Stimulated activated CD8-positive, alpha-beta memory T cell treated with anti-CD3 and anti-CD28 coated beads, Interleukin-7, amount 100 ng/mL, for 1 hour (primary cell): ENCODE measurements around the gene ZNF214.

ENCODE experiments used
- DNase-seq, 2 donors: peaks; one replicate each; pipeline ENCODE4 v3.0.0-alpha.2; 2020; ENCODE audit warnings: low read depth in 2 of 2

Gene ZNF214

DNA sequence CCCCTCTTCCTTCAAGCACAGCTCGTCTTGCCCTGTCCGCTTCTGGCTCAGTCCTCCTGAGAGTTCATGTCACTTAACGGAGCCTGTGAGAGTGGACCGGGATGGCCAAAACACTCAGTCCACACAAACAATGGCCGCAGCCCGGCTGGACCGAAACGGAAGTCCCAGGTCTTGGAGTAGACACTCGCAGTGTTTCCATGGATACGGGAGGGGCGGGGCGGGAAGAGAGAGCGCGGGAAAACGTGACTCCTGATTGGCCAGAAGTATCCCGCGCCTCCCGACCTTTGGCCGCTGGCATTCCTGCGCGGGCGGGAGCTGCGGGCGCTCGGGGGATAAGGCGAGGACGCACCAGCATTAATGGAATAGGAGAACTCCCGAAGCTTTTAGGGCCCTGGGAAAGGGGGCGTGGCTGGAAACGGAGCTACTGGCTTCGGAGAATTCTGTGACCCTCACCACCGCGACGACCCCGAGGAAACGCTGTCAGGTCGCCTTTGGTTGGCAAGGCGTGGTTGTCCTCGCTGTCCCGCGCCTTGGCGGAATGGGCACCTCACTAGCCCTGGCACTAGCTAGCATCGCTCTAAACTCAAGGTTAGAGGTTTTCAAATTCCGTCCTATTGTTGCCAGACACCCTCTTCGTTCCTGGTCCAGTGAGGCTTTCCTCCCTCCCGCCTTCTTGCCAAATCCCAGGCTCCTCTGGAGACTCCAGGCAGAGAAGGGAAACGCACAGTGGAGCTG is at the start of gene ZNF214, which contains the start of gene NLRP14:
Gene ZNF214 (minus strand): TSS at position 164 of the 735 bp plus-strand sequence. CDS start 17,511 bp downstream, outside the sequence.
Gene NLRP14 (plus strand): TSS at position 297 of the 735 bp plus-strand sequence. CDS start 18,108 bp downstream, outside the sequence.
- no peak for DNase-seq

DNA sequence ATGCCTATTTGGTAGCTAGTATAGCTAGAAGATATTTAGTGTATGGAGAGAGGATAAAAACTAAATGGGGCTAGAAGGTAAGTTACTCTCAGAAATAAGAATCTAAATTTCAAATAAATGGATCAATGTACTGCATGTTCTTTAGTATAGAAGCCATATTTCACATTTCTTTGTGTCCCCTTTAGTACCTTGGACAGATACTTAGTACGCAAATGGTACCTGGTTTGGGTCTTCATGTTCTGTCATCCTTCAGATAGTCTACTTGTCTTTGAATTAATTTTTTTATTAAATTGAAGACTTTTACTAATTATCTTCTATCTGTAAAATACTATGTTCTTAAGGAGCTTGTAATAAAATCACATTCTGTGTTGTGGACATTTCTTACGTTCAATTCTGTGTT is 42.4 kb upstream of the ZNF214 start:
- no peak for DNase-seq

DNA sequence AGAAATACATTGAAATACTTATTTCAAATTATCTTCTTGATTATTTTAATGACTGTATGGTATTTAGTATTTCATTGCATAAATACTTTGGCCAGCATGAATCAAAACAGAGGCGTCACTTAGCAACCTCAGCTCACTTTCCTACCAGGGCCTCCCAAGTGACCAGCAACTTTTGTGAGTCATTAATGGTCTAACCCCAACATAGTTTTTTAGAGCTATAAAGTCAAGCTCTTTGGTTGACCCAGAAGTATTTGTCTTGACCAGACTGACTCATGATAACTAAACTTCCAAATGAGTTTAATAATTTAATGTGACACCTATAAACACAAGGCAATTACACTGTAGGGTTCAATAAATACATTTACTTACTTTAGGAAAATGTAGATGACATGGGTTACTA is 40.7 kb upstream of the ZNF214 start:
- no peak for DNase-seq

DNA sequence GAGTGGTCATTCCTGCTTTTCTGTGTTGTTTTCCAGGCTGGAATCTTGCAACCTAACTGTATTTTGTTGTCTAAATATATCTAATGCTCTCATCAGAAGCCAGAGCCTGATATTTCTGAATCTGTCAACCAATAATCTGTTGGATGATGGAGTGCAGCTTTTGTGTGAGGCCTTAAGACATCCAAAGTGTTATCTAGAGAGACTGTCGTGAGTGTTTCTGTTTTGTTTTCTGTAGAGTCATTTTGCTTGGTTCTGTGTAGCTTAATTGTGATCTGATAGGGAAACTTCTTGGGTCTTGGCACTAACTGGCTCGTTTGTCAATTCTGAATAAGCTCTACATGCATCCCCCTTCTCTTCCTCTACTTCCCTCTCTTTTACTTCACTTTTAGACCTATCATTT is 37.5 kb upstream of the ZNF214 start:
- no peak for DNase-seq

DNA sequence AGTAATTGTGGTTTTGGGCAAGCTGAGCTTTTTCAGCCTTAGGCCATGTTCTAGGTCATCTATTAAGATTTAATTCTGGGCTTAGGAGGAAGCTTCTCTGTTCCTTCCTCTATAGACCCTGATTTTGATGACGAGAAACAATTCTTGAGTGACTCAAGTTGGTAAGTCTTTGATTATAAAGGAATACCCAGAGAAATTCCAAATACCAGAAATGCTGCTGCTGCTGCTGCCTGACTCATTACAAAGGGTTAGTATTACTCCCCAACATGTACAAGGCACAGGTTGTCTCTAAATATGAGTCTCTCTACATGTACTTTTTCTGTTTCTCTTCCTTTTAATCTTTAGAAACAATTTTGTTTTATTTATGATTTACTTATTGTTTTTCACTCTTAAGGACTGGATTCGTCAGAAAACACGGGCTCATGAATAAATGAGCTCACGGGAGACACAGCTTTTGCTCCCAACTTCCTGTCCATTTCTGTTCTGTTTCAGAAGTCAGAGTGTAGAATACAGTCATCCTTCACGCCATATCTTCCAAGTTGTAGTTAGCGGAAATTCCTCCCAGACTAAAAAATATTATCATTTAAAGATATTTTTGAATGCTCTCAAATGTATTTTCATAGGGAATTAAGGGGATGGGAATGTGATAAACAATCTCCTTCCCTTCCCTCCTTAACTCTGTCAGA is 36.8 kb upstream of the ZNF214 start:
- DNase-seq: no peak

DNA sequence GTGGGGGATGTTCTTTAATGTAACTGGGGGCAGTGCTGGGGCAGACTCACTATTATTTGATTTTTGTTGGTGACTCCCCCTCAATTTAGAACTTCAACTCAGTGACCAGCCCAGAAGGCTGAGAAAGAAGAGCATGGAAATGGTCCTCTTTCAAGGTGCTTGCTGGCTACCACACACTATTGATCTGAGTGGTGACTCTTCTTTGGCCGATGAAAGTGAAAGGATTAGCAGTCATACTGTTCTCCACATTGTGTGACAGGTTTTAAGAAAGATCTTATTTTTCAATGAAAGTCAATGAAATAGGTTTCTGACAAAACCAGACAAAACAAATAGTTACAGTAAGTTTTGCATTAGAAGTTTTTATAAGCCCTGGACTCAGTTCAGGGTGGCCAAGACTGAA is 30.0 kb upstream of the ZNF214 start:
- DNase-seq: no peak

DNA sequence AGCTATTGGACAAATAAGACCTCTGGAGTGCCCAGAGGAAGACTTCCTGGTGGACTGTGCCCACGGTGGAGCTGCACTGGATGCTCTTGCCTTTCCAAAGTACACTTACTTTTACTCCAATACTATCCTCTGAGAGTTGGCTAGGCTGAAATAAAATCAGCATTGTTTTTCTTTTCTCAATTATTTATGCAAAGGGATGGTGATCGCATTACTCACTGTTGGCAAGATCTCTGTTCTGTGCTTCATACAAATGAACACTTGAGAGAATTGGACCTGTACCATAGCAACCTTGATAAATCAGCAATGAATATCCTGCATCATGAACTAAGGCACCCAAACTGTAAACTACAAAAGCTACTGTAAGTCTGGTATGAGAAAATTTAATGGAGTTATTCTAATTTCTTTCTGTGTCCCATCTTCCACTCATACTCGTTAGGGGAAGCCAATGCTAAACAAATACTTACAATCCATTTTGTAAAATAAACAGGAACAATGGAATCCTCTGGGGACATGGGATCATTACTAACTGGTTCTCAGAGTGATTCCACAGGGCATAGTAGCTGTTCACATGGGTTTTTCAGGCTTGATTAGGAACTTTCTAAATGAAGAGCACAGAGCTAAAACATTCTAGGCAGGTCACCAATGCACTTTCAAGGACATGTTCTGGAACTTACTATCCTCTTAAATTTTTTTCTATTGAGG is 26.5 kb upstream of the ZNF214 start:
- no peak for DNase-seq

DNA sequence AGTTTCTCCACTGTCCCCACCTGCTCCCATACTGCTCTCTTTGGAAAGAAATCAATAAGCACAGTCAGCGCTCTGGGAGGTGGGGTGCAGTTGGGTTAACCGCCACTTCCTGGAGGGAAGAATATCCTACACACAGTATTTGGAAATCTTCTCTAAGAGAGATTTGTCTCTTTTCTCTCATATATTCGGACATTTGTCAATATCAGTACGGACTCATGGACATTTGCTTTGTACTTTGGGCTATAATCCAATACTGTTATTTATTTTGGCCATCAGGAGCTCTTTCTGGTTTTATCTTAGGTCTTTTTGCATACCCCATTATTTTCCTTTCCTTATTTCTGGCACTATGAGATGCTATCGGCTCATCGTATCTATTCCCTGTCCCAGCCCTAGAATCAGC is 13.9 kb upstream of the ZNF214 start:
- no peak for DNase-seq

DNA sequence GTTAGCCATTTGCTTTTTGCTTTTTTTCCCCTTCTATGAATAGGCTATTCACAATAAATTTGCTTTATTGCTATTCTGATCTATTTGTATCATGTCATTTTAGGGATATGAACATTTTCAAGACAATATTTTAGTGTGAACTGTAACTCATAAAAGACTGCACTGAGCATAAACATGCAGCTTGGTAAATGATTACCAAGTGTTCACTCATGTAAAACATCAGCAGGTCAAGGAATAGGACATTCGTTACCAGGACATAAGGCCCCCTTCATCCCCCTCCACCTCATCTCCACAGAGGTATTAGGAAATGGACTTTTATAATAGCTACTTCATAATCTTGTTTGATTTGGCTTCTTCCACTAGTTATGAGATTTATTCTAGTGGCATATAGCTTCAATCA is 12.5 kb upstream of the ZNF214 start:
- no peak for DNase-seq

DNA sequence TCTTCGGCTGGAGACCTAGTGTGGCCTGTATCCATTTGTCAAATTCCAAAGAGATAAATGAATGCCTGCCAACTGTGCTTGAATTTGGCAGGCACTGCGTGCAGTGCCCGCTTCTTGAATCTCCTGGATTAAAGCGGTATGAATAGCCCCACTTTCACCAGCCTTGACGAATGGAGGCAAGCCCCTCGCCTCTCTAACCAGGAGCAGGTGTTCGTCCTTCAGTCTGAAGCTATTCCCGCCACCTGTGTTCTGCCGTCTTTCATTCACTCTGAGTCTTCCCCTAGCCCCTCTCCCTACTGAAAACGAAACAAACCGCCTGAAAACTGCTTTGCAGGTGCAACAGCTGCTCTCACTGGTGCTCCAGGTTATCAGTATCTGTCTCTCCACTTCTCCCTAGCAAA is 11.3 kb upstream of the ZNF214 start:
- DNase-seq: no peak

DNA sequence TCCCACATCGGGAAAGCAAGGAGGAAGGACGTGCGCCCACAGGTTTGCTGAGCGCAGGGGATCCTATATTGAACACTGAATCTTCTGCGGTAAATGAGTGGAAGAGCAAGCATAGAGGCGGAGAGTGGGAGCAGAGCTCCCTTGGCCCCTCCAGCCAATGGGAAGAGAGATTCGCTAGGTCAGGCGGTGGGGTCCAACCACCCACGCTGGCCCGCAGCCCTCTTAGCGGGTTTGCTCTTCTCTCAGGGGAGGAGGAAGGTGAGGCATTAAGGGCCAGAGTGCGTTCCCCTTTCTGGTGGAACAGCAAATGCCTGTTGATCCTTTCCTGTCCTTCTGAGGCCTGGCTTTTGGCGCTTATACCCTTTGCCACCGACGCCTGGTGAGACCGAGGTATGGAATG is 10.7 kb upstream of the ZNF214 start:
- no peak for DNase-seq

DNA sequence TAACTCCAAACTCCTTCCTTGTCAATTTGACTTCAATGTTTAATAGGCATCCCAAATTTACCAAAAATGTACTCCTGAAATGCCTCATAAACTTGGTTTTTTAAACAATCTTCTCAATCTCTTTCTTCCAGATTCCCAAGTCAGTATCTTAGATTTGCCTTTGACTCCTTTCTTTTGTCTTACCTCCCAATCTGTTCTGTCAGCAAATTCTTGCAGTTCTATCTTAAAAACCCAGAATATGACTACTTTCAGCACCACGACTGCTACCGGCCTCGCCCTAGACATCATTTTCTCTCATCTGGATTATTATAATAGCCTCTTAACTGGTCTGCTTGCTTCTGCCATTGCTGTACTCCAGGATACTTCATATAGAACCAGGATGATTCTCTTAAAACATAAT is 8.0 kb upstream of the ZNF214 start:
- no peak for DNase-seq

DNA sequence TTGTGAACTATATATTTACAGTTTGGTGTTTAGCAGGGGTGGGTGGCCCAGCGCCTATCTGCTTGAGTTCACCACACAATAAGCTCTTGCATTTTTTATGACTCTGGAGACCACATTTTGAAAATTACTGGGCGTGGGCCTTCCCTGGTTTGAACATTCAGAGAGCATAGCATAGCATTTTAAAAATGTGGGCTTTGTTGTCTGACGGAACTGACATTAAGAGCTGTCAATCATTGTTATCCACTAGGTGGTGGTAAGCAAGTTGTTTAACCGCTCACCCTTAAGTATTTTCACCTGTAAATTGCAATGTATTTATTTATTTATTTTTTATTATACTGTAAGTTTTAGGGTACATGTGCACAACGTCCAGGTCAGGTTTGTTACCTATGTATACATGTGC is 1.2 kb upstream of the ZNF214 start:
- DNase-seq: no peak

DNA sequence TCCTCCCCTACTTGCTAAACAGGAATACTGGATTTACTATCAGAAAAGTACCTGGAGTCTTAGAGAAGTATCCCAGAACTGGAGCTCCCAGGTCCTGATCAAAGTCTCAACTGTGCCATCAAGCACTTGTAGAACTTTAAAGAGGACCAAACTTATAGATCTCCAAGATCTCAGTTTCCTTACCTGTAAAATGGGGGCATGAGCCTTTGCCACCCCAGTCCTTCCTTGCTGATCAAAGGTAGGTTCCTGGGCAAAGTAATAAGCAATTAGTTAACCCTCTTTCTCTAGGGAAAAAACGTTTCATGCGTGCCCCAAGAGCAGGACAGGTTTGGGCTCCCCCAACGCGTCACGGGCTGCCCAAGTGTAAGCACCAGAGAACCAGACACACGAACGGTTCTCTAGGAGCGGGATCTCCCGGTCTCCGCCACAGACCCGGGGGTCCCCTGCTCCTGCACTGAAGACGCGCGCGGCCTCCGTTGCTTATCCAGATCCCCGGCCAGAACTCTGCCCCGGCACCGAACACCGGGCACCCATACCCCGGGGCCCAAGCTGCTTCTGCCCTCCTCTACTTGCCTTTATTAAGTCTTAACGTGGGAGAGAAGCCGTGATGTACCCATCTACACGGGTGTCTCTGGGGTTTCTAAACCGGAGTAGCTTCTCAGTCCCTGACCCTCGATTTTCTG is 505 bp downstream of the ZNF214 start:
- DNase-seq: no peak

DNA sequence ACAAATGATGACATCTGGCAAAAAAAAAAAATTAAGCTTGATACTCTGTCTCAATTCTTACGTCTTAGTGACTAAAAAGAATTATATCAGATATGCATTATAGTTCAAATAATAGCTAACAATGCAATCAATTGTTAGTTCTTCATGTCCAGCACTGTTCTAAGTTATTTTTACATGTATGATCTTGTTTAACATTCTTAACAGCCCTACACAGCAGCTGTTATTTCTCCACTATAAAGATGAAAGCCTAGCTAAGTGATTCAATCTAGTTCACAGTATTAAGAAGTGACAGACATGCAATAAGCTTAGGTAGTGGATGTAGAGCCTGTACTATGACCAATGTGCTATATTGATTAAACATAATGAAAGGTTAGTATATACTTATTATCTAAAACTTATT is 4.1 kb downstream of the ZNF214 start:
- DNase-seq: no peak

DNA sequence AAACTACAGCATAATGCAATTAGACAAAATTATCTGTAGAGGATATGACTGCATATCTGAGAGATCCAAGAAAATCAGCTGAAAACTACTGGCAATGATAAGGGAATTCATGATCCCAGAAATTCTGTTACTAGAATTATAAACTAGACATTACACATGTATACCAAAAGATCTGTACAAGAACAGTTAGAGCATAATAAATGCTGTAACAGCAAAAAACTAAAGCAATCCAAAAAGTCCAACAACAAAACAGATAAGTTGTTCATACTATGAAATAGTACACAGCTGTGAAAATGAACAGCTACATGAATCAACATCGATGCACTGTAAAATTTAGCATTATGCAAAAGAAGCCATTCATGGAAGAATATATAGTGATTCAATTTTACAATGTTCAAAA is 6.0 kb downstream of the ZNF214 start:
- DNase-seq: no peak

DNA sequence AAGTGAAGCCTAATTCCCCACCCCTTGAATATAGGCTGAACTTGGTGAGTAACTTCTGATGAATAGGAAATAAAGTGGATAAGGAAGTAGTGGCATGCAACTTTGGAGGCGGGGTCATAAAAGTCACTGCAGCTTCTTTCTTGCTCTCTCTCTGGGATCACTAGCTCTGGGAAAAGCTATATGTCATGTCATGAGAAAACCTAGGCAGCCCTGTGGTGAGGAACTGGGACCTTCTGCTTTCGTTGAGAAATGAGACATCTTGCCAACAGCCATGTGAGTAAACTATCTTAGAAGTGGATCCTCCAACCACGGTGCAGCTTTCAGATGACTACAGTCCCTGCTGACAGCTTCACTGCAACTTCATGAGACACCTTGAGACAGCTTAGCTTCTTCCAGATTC is 15.7 kb downstream of the ZNF214 start:
- DNase-seq: no peak

DNA sequence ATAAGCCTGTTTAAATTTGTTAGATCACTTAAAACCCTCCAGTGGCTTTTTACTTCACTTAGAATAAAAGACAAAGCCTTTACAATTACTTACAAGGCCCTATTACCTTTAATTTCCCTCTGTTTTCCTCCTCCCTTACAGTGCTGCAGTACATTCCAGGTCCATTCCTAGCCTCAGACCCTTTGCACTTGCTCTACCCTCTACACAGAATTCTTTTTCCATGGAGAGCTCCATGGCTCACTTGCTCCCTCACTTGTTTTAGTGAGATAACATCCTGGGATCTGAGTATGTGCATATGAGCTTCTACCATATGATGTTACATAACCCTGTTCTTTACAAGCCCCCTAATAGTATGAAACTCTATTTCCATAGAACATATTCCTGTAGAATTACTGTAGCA is 24.4 kb downstream of the ZNF214 start:
- DNase-seq: no peak

DNA sequence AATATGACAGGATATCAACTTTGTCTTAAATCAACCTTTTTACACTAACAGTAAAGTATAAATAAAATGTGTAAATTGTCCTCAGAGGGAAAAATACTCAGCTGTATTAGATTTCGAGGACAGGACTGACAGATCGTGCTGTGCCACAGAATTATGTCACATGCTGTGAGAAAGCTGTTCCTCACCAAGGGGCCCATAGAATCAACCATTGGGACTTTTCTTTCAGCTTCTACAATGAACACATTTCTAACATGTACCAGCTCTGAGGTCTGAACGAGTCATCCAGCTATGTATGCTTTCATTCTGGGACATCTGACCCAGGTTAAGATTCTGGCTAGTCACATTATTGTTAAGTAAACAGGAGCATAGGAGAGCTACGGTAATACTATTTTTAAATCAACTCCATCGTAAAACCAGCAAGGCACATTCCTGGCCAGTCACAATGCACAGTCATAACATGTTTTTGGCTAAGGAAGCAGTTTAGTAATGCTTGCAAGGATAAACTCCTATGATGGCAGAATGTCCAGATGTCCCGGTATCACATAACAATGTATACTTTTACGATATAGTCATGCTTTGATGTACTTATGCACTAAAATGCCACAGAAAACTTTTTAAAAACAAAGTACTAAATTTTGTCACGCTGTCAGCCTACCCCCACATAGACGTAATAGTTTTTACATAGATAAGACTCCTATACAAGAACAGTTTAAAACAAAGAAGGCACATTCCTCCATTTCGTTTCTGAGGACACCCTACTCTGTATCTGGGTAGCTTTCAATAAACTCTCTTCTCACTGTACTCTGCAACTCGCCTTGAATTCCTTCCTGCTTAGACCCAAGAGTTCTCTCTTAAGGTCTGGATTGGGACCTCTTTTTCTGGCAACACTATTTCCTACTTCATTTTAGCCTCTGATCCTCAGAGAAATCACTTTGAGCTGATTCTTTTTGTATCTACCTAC is 27.4 kb downstream of the ZNF214 start:
- no peak for DNase-seq

DNA sequence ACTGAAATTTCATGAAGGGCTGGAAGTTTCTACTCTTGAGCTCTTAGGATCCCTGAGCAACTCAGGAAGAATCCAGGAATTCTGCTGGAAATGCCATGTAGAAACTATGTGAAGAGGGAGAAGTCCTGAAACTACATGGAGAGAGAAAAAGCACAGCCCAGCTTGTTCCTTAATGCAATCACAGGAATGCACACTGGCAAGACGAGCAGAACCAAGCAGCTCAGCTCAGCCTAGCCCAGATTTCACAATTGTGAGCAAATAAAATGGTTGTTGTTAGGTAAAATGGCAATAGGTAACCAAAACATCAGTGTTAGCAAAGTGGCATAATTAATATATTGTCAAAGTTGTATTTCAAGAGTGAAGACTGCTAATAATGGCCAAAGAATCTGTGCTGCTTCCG is 28.1 kb downstream of the ZNF214 start:
- DNase-seq: no peak

DNA sequence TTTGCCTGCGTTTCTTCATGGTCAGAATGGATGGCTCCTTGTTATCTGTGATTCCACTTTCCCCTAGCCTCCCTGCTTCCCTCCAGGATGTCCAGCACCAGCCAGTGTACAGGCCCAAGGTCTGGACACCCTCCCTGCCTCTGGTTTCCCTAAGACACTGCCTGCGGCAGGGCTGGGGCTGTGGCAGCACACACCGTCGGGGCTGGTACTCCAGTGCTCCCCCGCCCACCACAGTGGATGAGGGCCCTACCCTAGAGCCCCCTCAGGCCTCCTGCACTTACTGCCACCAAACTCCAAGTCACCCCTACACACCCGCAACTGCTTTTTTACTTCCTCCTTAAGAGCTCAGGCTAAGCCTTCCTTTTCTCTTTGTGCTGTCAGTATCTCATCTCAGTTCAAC is 28.9 kb downstream of the ZNF214 start:
- DNase-seq: no peak
